Kidney (tissue), 14 donors: ENCODE results near the gene FBXO15. TPM values are rescaled to one million over a fixed set of nuclear protein-coding genes. Genes with fewer than 3 reads are reported as not detected.

Experiments
- DNase-seq, 5 donors: peaks; one replicate each; pipeline ENCODE4 v3.0.0-alpha.2; 2013 to 2020
- FAIRE-seq: peaks from 2 replicates; lab custom pipeline; 2012; peaks lifted over from hg19 to GRCh38; lab: Jason Lieb, UNC
- H3K27ac ChIP-seq, 2 donors: one replicate each; pipeline ENCODE4 v1.7.0; 2013; ENCODE audit warnings: low read depth in 2 of 2, low read length in 2 of 2, inconsistent platforms in 1 of 2
- H3K27me3 ChIP-seq: one replicate; pipeline ENCODE4 v1.7.1; 2013; ENCODE audit warnings: low read length, inconsistent platforms; ENCODE audit not compliant: control insufficient read depth, insufficient read depth
- H3K36me3 ChIP-seq, 3 donors: one replicate each; pipeline versions ENCODE4 v1.7.0 to v1.7.1; 2013; ENCODE audit warnings: low read length in 3 of 3, control low read depth in 1 of 3, inconsistent platforms in 1 of 3; ENCODE audit not compliant: insufficient read depth in 3 of 3, control insufficient read depth in 2 of 3
- H3K4me1 ChIP-seq, 3 donors: one replicate each; pipeline versions ENCODE4 v1.7.0 to v1.7.1; 2013; ENCODE audit warnings: low read length in 3 of 3, inconsistent platforms in 1 of 3, low read depth in 1 of 3; ENCODE audit not compliant: control insufficient read depth in 2 of 3, insufficient read depth in 2 of 3
- H3K4me3 ChIP-seq, 3 donors: one replicate each; pipeline versions ENCODE4 v1.7.0 to v1.8.1; 2013; ENCODE audit warnings: low read length in 3 of 3, control low read depth in 1 of 3, inconsistent platforms in 1 of 3
- H3K9ac ChIP-seq, 3 donors: one replicate each; pipeline versions ENCODE4 v1.7.0 to v1.7.1; 2013; ENCODE audit warnings: low read length in 3 of 3, control low read depth in 1 of 3, inconsistent platforms in 1 of 3
- H3K9me3 ChIP-seq, 3 donors: one replicate each; pipeline versions ENCODE4 v1.7.0 to v1.7.1; 2013; ENCODE audit warnings: low read length in 3 of 3, control low read depth in 1 of 3, inconsistent platforms in 1 of 3; ENCODE audit not compliant: control insufficient read depth in 2 of 3, insufficient read depth in 1 of 3
- CTCF ChIP-seq: IDR thresholded peaks from 3 replicates; pipeline ENCODE4 v1.5.1; 2012; ENCODE audit warnings: mild to moderate bottlenecking, moderate library complexity, borderline replicate concordance; ENCODE audit not compliant: insufficient read depth; ENCODE audit errors: extremely low read depth
- intact Hi-C: fragments of 100-400 bp; cut with DNase I; formaldehyde crosslinking; loops from one replicate; pipeline ENCODE4 v1.11.1; 2022
- polyA plus RNA-seq: library from polyadenylated mRNA; stranded (reverse); fragments of 350-450 nt; fragmentation: Illumina TruSeq; extraction: RNeasy Lipid Tissue Mini Kit (QIAGEN cat#74804); gene quantifications from one replicate; pipeline ENCODE4 v1.2.3, GENCODE V29; 2014; ENCODE audit warnings: low read depth, low replicate concordance; ENCODE audit not compliant: insufficient read depth
- total RNA-seq: library from RNA; stranded (reverse); fragmentation: NEBNext Ultra II Directional; extraction: Animal tissue kit (Norgen Biotek cat#: 25700); gene quantifications from one replicate; pipeline ENCODE4 v1.2.1, GENCODE V29; 2021
- donor health status: control.
- donor health status: control.
- donor health status: control.
- donor health status: control.
- donor health status: control.
- donor health status: DM: yes; HTN: yes; CAD: no.
- donor health status: Normal renal cell carcinoma (clear cell type).

FBXO15 gene
- total and polyA plus RNA-seq, 2 donors from 2014 or later = 3.5 to 9.1 TPM

GRCh38 chr18:74073957-74074667, 73.5 kb downstream of the FBXO15 start:
- Histone ChIP-seq H3K36me3 (no peaks in the 10 kb centered on the region), H3K27me3 (no peaks in the 10 kb centered on the region), H3K4me1 (no peaks in the 10 kb centered on the region), H3K4me3 (no peak overlapping the region), H3K27ac (no peak overlapping the region), H3K9ac (no peak overlapping the region), H3K9me3 (no peaks in the 10 kb centered on the region)
- TF ChIP-seq CTCF = no peak
- FAIRE-seq = no peak
- intact Hi-C loops = no loop called here
- no peak for DNase-seq

- no peak for FAIRE-seq
- Histone ChIP-seq H3K27ac (no peak overlapping the region), H3K27me3 (no peaks in the 10 kb centered on the region), H3K36me3 (no peaks in the 10 kb centered on the region), H3K9me3 (no peaks in the 10 kb centered on the region), H3K4me3 (no peak overlapping the region), H3K9ac (no peak overlapping the region), H3K4me1 (no peaks in the 10 kb centered on the region)
- no peak for DNase-seq
- TF ChIP-seq CTCF = no peak
- intact Hi-C loops = no loop called here
These were observed 78.2 kb downstream of the FBXO15 start for GRCh38 chr18:74069178-74070050.

- FAIRE-seq = no peak
- no peak overlapping the region for H3K27ac ChIP-seq
- TF ChIP-seq CTCF = no peak
- H3K27me3 ChIP-seq = no peaks in the 10 kb centered on the region
- DNase-seq = no peak
- intact Hi-C loops = no loop called here
- no peaks in the 10 kb centered on the region for H3K36me3 ChIP-seq
- H3K9me3 ChIP-seq = no peaks in the 10 kb centered on the region
- H3K9ac ChIP-seq = no peak overlapping the region
- H3K4me3 ChIP-seq = no peak overlapping the region
- H3K4me1 ChIP-seq = no peaks in the 10 kb centered on the region
These were observed 79.3 kb downstream of the FBXO15 start for GRCh38 chr18:74068296-74068695.
